A549 treated with AZD9567 at 1 μM for 4 hours (cell line): ENCODE measurements around the gene CLEC4E. TPM values are rescaled to one million over a fixed set of nuclear protein-coding genes. Genes with fewer than 3 reads are reported as not detected.

Experiments used
- total RNA-seq: library from RNA; stranded (reverse); fragments of 200-300 nt; extraction: Qiagen RNA extraction; gene quantifications from 5 replicates; pipeline ENCODE4 v1.2.3, GENCODE V29; 2022; ENCODE audit not compliant: insufficient read depth

CLEC4E gene, protein sequence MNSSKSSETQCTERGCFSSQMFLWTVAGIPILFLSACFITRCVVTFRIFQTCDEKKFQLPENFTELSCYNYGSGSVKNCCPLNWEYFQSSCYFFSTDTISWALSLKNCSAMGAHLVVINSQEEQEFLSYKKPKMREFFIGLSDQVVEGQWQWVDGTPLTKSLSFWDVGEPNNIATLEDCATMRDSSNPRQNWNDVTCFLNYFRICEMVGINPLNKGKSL
- 0.22 to 0.80 TPM (median 0.40 TPM) in 4 of 5 replicates, not detected in the other for total RNA-seq

GRCh38 chr12:8540831-8541230, at the start of gene CLEC4E:
Gene CLEC4E, minus strand, starts transcription at chr12:8540905. Its CDS starts 108 bp downstream, at chr12:8540797.

GRCh38 chr12:8513256-8513655, 27.4 kb downstream of the CLEC4E start, which contains the start of gene CLEC4D:
Gene CLEC4D, plus strand, starts transcription at chr12:8513503. Its CDS starts 230 bp downstream, at chr12:8513733.

Other genes with a start within 250 kb of the CLEC4E start
- gene CLEC6A, start 84.9 kb downstream of the CLEC4E start, total RNA-seq: not detected in 5 replicates
- not detected in 5 replicates for gene CLEC4D, start 27.4 kb downstream of the CLEC4E start, total RNA-seq
- 0.07 to 0.16 TPM (median 0.14 TPM) in 4 of 5 replicates, not detected in the other for gene AICDA, start 72.0 kb upstream of the CLEC4E start, total RNA-seq
- gene MFAP5, start 121.9 kb upstream of the CLEC4E start, total RNA-seq: 0.03 to 0.32 TPM (median 0.14 TPM) in 4 of 5 replicates, not detected in the other
- 16.7 to 19.5 TPM (median 17.4 TPM) in 5 replicates for gene RIMKLB, start 157.1 kb upstream of the CLEC4E start, total RNA-seq